Activated CD4-positive, alpha-beta T cell treated with anti-CD3 and anti-CD28 coated beads, Interleukin-10, Interleukin-2, amounts not matched to agents 100 ng/mL and 50 ng/mL, durations not matched to agents 16 hours and 8 hours (primary cell): ENCODE results near the gene FOXQ1.
"Not testable (repeated sequence)": the region's sequence is repeated elsewhere in the genome, so short reads cannot be mapped to it uniquely, and the experiment has no call there.

Source experiments
- DNase-seq: peaks from one replicate; pipeline ENCODE4 v3.0.0-alpha.2; 2020

FOXQ1 gene

GRCh38 chr6:1295420-1295819 lies 16.5 kb upstream of the FOXQ1 start:
- DNase-seq, result no peak

GRCh38 chr6:1296079-1296478 lies 15.8 kb upstream of the FOXQ1 start:
- DNase-seq, result no peak

- DNase-seq, result no peak
Measured at GRCh38 chr6:1296542-1296941, 15.4 kb upstream of the FOXQ1 start.

- no peak for DNase-seq
Measured at GRCh38 chr6:1297746-1298145, 14.2 kb upstream of the FOXQ1 start.

- no peak for DNase-seq
Measured at GRCh38 chr6:1298768-1299167, 13.1 kb upstream of the FOXQ1 start.

GRCh38 chr6:1306133-1306532 lies 5.8 kb upstream of the FOXQ1 start:
- no peak for DNase-seq

- DNase-seq, result no peak
Measured at GRCh38 chr6:1309366-1309765, 2.5 kb upstream of the FOXQ1 start.

GRCh38 chr6:1310628-1311399 lies 1.1 kb upstream of the FOXQ1 start:
- no peak for DNase-seq

- no peak for DNase-seq
Measured at GRCh38 chr6:1312203-1312472, 240 bp downstream of the FOXQ1 start.

GRCh38 chr6:1312473-1313367 lies 822 bp downstream of the FOXQ1 start:
- DNase-seq, result peak; percentile 12

GRCh38 chr6:1313384-1313766 lies 1.5 kb downstream of the FOXQ1 start:
- no peak for DNase-seq

GRCh38 chr6:1313767-1314503 lies 2.0 kb downstream of the FOXQ1 start:
- DNase-seq, result peak; percentile 32

- DNase-seq, result no peak
Measured at GRCh38 chr6:1314617-1315016, 2.7 kb downstream of the FOXQ1 start.

GRCh38 chr6:1315201-1315559 lies 3.3 kb downstream of the FOXQ1 start:
- no peak for DNase-seq

- no peak for DNase-seq
Measured at GRCh38 chr6:1315560-1316386, 3.9 kb downstream of the FOXQ1 start.

GRCh38 chr6:1316489-1316971 lies 4.6 kb downstream of the FOXQ1 start:
- DNase-seq, result no peak

- no peak for DNase-seq
Measured at GRCh38 chr6:1317302-1317815, 5.5 kb downstream of the FOXQ1 start.

- no peak for DNase-seq
Measured at GRCh38 chr6:1318036-1318435, 6.1 kb downstream of the FOXQ1 start.

GRCh38 chr6:1318584-1318983 lies 6.7 kb downstream of the FOXQ1 start:
- DNase-seq, result not testable (repeated sequence)

- DNase-seq, result no peak
Measured at GRCh38 chr6:1321738-1322137, 9.8 kb downstream of the FOXQ1 start.

GRCh38 chr6:1322156-1322555 lies 10.3 kb downstream of the FOXQ1 start:
- DNase-seq, result no peak

GRCh38 chr6:1322696-1323219 lies 10.9 kb downstream of the FOXQ1 start:
- no peak for DNase-seq
